Skin of body (tissue), 2 donors: ENCODE results near the gene B3GAT2. TPM values are rescaled to one million over a fixed set of nuclear protein-coding genes. Genes with fewer than 3 reads are reported as not detected.

Experiments
- DNase-seq: peaks from one replicate; lab custom pipeline; 2025; lab: John Stamatoyannopoulos, UW
- total RNA-seq: library from RNA; depleted of rRNA; stranded (reverse); fragments of >200 nt; gene quantifications from one replicate; pipeline ENCODE4 v1.2.3, GENCODE V29; 2014

B3GAT2 gene
- total RNA-seq, 1 donor from 2014 or later, result 0.59 TPM

- no peak for DNase-seq
Measured at GRCh38 chr6:70900047-70900446, 56.8 kb downstream of the B3GAT2 start.

GRCh38 chr6:70894001-70894400 lies 62.9 kb downstream of the B3GAT2 start:
- DNase-seq, result no peak

- no peak for DNase-seq
Measured at GRCh38 chr6:70889270-70889669, 67.6 kb downstream of the B3GAT2 start.

- no peak for DNase-seq
Measured at GRCh38 chr6:70886661-70887060, 70.2 kb downstream of the B3GAT2 start.

GRCh38 chr6:70886071-70886470 lies 70.8 kb downstream of the B3GAT2 start:
- DNase-seq, result no peak

- DNase-seq, result peak; percentile 4
Measured at GRCh38 chr6:70884074-70884983, 72.5 kb downstream of the B3GAT2 start.

- no peak for DNase-seq
Measured at GRCh38 chr6:70879496-70879895, 77.4 kb downstream of the B3GAT2 start.

GRCh38 chr6:70874181-70874913 lies 82.5 kb downstream of the B3GAT2 start:
- DNase-seq, result no peak

- no peak for DNase-seq
Measured at GRCh38 chr6:70872469-70872868, 84.4 kb downstream of the B3GAT2 start.

- DNase-seq, result no peak
Measured at GRCh38 chr6:70864401-70864800, 92.5 kb downstream of the B3GAT2 start.

GRCh38 chr6:70863343-70863742 lies 93.5 kb downstream of the B3GAT2 start:
- DNase-seq, result no peak

GRCh38 chr6:70860920-70861319 lies 95.9 kb downstream of the B3GAT2 start:
- DNase-seq, result no peak

- DNase-seq, result no peak
Measured at GRCh38 chr6:70860045-70860444, 96.8 kb downstream of the B3GAT2 start.

GRCh38 chr6:70857387-70858077 lies 99.3 kb downstream of the B3GAT2 start:
- DNase-seq, result no peak

- DNase-seq, result no peak
Measured at GRCh38 chr6:70852667-70853246, 104.1 kb downstream of the B3GAT2 start.

- DNase-seq, result no peak
Measured at GRCh38 chr6:70849348-70850069, 107.4 kb downstream of the B3GAT2 start.

GRCh38 chr6:70847106-70848084 lies 109.5 kb downstream of the B3GAT2 start:
- no peak for DNase-seq

GRCh38 chr6:70846207-70846835 lies 110.5 kb downstream of the B3GAT2 start:
- no peak for DNase-seq

GRCh38 chr6:70844301-70844700 lies 112.6 kb downstream of the B3GAT2 start:
- no peak for DNase-seq
